ENCODE measurements around the gene ZNF45.
"Not testable (repeated sequence)": the region's sequence is repeated elsewhere in the genome, so short reads cannot be mapped to it uniquely, and the experiment has no call there.

Gene ZNF45

DNA sequence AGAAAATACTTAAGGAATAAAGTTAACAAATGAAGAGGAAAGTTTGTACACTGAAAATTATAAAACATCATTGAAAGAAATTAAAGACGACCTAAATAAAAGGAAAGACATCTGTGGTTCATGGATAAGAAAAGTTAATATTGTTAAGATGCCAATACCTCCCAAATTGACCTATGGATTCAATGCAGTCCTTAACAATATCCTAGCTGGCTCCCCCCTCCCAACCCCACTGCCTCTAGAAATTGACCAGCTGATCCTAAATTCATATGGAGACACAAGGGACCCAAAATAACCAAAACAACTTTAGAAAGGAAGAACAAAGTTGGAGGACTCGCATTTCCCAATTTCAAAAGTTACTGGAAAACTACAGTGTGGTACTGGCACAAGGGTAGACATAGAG, 28.3 kb downstream of the ZNF45 start:
- no peaks in the 10 kb centered on the region for H3K4me1 ChIP-seq (ENCODE audit: control insufficient read depth, insufficient read depth, low read length)
- H3K9ac ChIP-seq (ENCODE audit: low read depth, low read length), result no peak overlapping the region
- H3K4me3 ChIP-seq (ENCODE audit: low read depth, low read length), result no peak overlapping the region
- no peaks in the 10 kb centered on the region for H3K36me3 ChIP-seq (ENCODE audit: control insufficient read depth, insufficient read depth, low read length)
- no peaks in the 10 kb centered on the region for H3K27me3 ChIP-seq (ENCODE audit: control insufficient read depth, insufficient read depth, low read length)
- H3K9me3 ChIP-seq (ENCODE audit: control insufficient read depth, insufficient read depth, low read length), result peaks cover 5% of the 10 kb centered on the region

DNA sequence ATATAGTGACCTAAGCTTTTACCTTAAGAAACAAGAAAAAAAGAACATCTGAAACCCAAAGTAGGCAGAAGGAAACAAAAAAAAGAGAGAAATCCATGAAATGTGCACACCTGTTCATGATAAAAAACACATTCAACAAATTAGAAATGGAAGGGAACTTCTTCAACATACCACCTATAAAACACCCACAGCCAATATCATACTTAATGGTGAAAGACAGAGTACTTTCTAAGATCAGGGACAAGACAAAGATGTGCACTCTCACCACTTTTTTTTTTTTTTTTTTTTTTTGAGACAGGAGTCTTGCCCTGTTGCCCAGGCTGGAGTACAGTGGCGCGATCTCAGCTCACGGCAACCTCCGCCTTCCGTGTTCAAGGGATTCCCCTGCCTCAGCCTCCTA, 29.2 kb downstream of the ZNF45 start:
- Histone ChIP-seq H3K36me3 (ENCODE audit: control insufficient read depth, insufficient read depth, low read length) (no peaks in the 10 kb centered on the region), H3K4me3 (ENCODE audit: low read depth, low read length) (no peak overlapping the region), H3K4me1 (ENCODE audit: control insufficient read depth, insufficient read depth, low read length) (no peaks in the 10 kb centered on the region), H3K9ac (ENCODE audit: low read depth, low read length) (no peak overlapping the region), H3K9me3 (ENCODE audit: control insufficient read depth, insufficient read depth, low read length) (peaks cover 5% of the 10 kb centered on the region), H3K27me3 (ENCODE audit: control insufficient read depth, insufficient read depth, low read length) (no peaks in the 10 kb centered on the region)

DNA sequence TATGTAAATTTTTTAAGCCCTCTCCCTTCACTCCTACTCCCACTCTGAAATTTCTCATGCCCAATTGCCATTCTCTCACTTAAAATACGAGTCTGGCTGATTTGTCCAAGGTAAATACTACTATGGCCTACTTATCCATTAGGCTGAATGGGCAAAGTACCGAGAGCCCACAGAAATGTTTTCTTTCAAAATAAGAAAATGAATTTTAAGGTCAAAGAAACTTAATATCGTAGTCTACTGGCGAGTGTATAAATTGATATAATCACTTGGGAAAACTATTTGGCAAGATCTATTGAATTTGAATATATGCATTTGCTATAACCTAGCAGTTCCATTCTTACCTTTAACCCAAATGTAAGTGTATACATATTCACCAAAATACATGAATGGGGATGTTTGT, 32.7 kb downstream of the ZNF45 start:
- Histone ChIP-seq H3K4me1 (ENCODE audit: control insufficient read depth, insufficient read depth, low read length) (no peaks in the 10 kb centered on the region), H3K4me3 (ENCODE audit: low read depth, low read length) (peak overlapping the region; percentile 62), H3K9ac (ENCODE audit: low read depth, low read length) (no peak overlapping the region), H3K9me3 (ENCODE audit: control insufficient read depth, insufficient read depth, low read length) (no peaks in the 10 kb centered on the region), H3K36me3 (ENCODE audit: control insufficient read depth, insufficient read depth, low read length) (no peaks in the 10 kb centered on the region), H3K27me3 (ENCODE audit: control insufficient read depth, insufficient read depth, low read length) (no peaks in the 10 kb centered on the region)

DNA sequence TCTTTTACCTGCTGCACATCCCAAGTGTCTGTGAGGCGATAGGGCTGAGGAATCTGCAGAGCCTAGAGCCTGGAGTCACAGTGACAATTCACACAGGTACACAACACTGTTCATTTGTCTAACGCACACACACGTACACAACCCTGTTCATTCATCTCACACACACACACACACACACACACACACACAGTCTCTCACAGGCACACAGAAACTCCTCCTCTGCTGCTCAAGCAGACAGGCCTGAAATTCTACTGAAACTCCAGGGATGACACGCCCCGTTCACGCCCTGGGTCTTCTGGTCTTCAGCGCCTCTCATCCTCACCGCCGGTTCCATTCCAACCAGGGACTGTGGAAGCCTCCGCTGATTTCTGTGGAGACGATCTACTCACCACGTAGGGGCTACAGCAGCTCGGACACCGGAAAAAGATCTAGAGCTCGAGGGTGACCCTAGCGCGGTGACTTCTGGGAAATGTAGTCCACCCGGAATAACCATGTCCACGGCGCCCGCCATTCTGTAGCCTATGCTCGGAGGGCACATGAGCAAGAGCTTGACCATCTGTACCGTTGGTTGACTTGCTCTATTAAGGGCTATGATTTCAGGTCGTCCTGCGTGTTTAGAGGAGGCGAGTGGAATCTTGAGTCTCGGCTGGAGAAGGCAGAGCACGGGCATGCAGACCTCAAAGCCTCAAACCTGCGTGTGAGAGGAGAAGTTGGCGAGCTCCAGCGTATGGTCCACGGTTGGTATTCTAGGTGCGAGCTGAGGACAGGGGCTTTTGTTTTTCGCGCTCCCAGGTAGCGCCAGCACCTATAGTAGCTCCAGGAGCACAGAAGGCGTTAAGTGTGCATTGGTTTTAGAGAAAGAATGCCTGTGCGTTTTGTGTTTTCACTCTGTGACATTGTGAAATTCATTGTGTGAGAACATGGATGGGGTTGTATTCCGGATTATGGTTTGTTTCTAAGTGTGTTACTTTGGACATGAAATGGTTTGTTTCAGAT, 33.4 kb downstream of the ZNF45 start:
- no peaks in the 10 kb centered on the region for H3K27me3 ChIP-seq (ENCODE audit: control insufficient read depth, insufficient read depth, low read length)
- no peaks in the 10 kb centered on the region for H3K9me3 ChIP-seq (ENCODE audit: control insufficient read depth, insufficient read depth, low read length)
- H3K4me1 ChIP-seq (ENCODE audit: control insufficient read depth, insufficient read depth, low read length), result no peaks in the 10 kb centered on the region
- H3K4me3 ChIP-seq (ENCODE audit: low read depth, low read length), result peak overlapping the region; percentile 62
- H3K36me3 ChIP-seq (ENCODE audit: control insufficient read depth, insufficient read depth, low read length), result no peaks in the 10 kb centered on the region
- peak overlapping the region; percentile 50 for H3K9ac ChIP-seq (ENCODE audit: low read depth, low read length)

DNA sequence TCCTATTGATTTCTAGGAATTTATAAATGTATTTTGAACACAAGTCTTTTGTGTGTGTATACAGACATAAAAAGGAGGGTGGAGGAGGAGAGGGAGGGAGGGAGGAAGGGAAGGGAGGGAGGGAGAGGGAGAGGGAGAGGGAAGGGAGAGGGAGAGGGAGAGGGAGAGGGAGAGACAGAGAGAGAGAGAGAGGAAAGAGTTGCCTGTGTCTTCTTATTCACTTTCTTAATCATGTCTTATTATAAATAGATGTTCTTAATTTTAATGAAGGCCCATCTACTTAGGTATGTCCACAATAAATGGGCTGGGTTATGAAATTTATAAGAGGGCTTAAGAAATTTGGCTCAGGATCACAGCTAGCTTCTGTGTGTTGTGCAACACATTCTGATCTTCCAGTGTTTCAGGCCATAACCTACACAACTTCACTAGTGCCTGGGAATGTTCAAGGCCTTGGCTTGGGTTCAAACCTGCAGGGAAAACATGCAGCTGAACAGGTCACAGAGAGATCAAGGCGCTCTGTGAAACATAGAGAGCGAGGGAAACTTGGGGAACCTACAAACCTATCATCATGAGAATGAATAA, 39.3 kb downstream of the ZNF45 start:
- Histone ChIP-seq H3K4me1 (ENCODE audit: control insufficient read depth, insufficient read depth, low read length) (no peaks in the 10 kb centered on the region), H3K9me3 (ENCODE audit: control insufficient read depth, insufficient read depth, low read length) (peaks cover 3% of the 10 kb centered on the region), H3K9ac (ENCODE audit: low read depth, low read length) (no peak overlapping the region), H3K4me3 (ENCODE audit: low read depth, low read length) (no peak overlapping the region), H3K36me3 (ENCODE audit: control insufficient read depth, insufficient read depth, low read length) (no peaks in the 10 kb centered on the region), H3K27me3 (ENCODE audit: control insufficient read depth, insufficient read depth, low read length) (no peaks in the 10 kb centered on the region)

DNA sequence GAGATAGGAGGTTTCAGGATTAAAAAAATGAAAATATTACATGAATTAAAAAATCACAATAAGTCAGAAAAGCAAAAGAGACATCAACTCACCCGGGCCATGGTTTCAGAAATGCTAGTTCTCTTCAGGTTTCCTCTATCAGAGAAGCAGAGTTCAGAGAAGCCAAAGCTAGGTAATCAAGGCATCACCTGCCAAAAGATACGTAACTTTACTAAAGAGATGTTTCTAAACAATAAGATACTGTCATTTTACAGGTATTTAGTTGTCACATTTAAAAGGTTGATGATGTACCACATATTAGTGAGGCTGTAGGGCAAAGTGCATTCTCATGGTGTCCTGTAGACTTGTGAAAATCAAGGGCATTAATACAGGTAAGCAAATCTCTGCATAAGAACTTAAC, 51.2 kb downstream of the ZNF45 start, which contains the start of gene ZNF404:
TSS of gene ZNF404 (minus strand) at position 101 of the 400 bp plus-strand sequence.
- H3K36me3 ChIP-seq (ENCODE audit: control insufficient read depth, insufficient read depth, low read length), result no peaks in the 10 kb centered on the region
- no peak within 1 kb of the TSS for H3K9ac ChIP-seq (ENCODE audit: low read depth, low read length)
- H3K4me1 ChIP-seq (ENCODE audit: control insufficient read depth, insufficient read depth, low read length), result no peaks in the 10 kb centered on the region
- no peaks in the 10 kb centered on the region for H3K27me3 ChIP-seq (ENCODE audit: control insufficient read depth, insufficient read depth, low read length)
- H3K4me3 ChIP-seq (ENCODE audit: low read depth, low read length), result no peak within 1 kb of the TSS
- peaks cover 8% of the 10 kb centered on the region for H3K9me3 ChIP-seq (ENCODE audit: control insufficient read depth, insufficient read depth, low read length)

DNA sequence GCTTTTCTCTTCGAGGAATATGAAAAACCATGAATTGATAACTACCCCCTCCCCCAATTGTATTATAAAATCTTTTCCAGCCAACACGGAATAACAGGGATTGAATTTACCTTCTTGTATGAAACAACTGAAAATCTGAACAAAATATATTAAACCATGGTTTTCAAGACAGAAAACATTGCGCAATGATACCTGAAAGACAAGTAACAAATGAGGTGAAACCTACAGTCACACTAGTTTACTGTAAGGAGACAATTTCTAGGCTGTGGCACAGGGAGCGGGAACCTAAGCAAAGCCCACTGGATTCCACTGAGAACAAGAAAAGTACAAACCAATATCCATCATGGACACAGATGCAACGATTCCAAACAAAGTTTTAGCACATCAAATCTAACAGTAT, 54.6 kb downstream of the ZNF45 start:
- Histone ChIP-seq H3K9me3 (ENCODE audit: control insufficient read depth, insufficient read depth, low read length) (peaks cover 10% of the 10 kb centered on the region), H3K36me3 (ENCODE audit: control insufficient read depth, insufficient read depth, low read length) (no peaks in the 10 kb centered on the region), H3K9ac (ENCODE audit: low read depth, low read length) (no peak overlapping the region), H3K4me3 (ENCODE audit: low read depth, low read length) (no peak overlapping the region), H3K27me3 (ENCODE audit: control insufficient read depth, insufficient read depth, low read length) (no peaks in the 10 kb centered on the region), H3K4me1 (ENCODE audit: control insufficient read depth, insufficient read depth, low read length) (no peaks in the 10 kb centered on the region)

DNA sequence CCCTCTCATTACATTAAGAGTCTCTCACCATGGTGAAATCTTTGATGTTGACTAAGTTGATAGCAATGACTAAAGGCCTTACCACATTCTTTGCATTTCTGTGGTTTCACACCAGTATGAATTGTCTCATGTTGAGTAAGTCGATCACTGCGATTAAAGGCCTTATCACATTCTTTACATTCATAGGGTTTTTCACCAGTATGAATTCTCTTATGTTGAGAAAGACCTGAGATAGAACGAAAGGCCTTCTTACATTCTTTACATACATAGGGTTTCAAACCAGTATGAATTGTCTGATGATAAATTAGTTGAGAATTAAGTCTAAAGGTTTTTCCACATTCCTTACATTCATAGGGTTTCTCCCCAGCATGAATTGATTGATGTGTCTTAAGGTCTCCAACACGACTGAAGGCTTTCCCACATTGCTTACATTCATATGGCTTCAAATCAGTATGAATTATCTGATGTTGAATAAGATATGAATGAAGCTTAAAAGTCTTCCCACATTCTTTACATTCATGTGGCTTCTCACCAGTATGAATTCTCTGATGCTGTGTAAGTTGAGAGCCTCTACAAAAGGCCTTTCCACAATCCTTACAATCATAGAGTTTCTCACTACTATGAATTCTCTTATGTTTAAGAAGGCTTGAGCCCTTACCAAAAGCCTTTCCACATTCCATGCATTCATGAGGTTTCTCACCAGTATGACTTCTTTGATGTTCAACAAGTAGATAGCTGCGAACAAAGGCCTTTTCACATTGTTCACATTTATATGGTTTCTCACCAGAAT, 62.3 kb downstream of the ZNF45 start:
- no peaks in the 10 kb centered on the region for H3K27me3 ChIP-seq (ENCODE audit: control insufficient read depth, insufficient read depth, low read length)
- H3K9me3 ChIP-seq (ENCODE audit: control insufficient read depth, insufficient read depth, low read length), result peaks cover 16% of the 10 kb centered on the region

DNA sequence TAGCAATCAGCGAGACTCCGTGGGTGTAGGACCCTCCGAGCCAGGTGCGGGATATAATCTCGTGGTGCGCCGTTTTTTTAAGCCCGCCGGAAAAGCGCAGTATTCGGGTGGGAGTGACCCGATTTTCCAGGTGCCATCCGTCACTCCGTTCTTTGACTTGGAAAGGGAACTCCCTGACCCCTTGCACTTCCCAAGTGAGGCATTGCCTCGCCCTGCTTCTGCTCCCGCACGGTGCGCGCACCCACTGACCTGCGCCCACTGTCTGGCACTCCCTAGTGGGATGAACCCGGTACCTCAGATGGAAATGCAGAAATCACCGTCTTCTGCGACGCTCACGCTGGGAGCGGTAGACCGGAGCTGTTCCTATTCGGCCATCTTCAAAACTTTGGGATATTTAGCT, 68.2 kb downstream of the ZNF45 start:
- not testable (repeated sequence) for H3K36me3 ChIP-seq (ENCODE audit: control insufficient read depth, insufficient read depth, low read length); H3K9ac ChIP-seq (ENCODE audit: low read depth, low read length); H3K27me3 ChIP-seq (ENCODE audit: control insufficient read depth, insufficient read depth, low read length); H3K4me3 ChIP-seq (ENCODE audit: low read depth, low read length); H3K4me1 ChIP-seq (ENCODE audit: control insufficient read depth, insufficient read depth, low read length)
- H3K9me3 ChIP-seq (ENCODE audit: control insufficient read depth, insufficient read depth, low read length), result peaks cover 13% of the 10 kb centered on the region

More for the DNA sequence above, 62.3 kb downstream of the ZNF45 start:
- Histone ChIP-seq H3K4me3 (ENCODE audit: low read depth, low read length) (no peak overlapping the region), H3K36me3 (ENCODE audit: control insufficient read depth, insufficient read depth, low read length) (no peaks in the 10 kb centered on the region), H3K9ac (ENCODE audit: low read depth, low read length) (no peak overlapping the region), H3K4me1 (ENCODE audit: control insufficient read depth, insufficient read depth, low read length) (no peaks in the 10 kb centered on the region)
